HG03139 (cell line): ENCODE results near the gene AADAT.
"Not testable (repeated sequence)": the region's sequence is repeated elsewhere in the genome, so short reads cannot be mapped to it uniquely, and the experiment has no call there.

Experiments
- ATAC-seq: cut with Tn5 transposase; IDR thresholded peaks from one replicate; pipeline ENCODE4 v1.9.1; 2021; ENCODE audit not compliant: unreplicated experiment

The AADAT gene

DNA sequence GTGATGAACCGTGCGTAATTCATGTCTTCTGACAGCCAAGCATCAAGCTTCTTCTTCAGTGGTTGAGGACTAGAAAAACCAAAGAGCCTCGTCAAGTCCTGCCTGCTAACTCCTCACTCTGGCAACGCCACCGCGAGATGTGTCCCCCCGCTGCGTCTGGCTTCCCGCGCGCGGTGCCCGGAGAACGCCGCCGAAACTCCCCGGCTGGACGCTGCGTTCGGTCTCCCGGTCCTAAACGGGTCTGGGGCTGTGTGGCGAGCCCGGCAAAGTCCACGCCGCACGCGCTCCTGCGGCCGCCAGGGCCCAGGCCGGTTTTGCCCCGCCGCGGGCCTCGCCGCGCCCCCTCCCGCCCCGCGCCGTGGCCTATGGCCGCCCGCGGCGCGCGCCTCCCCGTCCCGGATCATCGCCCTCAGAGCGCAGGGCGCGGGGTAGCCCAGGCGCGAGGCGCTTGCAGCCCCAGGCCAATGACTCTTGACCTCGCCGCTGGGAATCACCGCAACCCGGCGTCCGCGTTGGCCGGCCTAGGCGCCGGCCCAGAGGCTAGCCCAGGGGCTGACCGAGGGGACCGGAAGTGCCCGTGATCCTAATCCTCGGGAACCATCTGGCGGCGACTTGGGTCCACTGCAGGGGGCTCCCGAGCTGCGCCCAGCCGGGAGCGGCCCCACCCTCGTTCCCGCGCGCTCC is at the start of gene AADAT:
Gene AADAT (minus strand): TSS at position 289 of the 684 bp plus-strand sequence. CDS start 266 bp downstream, at position 23.
- ATAC-seq, result peak; percentile 73

DNA sequence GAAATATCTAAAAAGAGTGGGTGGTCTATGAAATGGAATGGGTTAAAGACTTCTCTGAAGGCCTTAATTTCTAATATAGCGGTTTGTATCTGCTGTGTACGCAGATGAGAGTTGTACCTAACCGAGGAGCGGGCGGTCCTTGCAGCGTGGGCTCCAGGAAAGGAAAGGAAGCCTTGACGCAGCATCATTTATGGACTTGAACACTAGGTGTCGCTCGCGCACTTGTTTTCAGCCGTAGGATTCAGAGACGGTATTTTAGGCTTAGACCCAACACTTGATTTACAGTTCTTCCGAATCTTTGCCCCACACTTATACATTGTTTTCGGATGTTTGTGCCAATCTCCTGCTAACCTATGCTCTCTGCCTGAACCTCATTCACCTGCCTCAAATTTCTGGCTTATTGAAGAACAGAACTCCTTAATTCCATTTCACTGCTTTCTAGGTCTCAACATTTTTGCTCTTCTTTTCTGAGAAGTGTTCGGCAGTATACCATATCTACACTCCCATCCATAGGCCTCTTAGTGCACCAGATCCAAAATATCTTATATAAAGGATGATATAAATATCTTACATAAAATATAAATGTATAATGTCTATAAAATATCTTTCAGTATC is 48.9 kb upstream of the AADAT start:
- ATAC-seq, result peak; percentile 91

DNA sequence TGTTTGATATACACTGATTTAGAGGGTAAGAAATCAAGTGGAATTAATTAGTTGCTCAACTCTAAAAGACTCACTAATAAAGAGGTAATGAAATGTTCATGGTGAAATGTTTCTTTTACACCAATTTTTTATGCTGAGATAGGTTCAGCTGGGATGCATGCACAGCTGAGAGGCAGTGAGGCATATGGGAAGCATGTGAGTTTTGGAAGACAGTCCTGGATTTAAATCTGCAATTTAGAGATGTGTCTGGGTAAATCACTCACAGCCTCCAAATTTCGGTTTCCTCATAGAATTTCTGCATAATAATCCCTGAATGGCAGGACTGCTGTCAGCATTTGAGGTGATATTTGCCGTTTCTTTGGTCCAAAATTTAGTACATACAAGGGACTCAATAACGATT is 48.2 kb upstream of the AADAT start:
- no peak for ATAC-seq

DNA sequence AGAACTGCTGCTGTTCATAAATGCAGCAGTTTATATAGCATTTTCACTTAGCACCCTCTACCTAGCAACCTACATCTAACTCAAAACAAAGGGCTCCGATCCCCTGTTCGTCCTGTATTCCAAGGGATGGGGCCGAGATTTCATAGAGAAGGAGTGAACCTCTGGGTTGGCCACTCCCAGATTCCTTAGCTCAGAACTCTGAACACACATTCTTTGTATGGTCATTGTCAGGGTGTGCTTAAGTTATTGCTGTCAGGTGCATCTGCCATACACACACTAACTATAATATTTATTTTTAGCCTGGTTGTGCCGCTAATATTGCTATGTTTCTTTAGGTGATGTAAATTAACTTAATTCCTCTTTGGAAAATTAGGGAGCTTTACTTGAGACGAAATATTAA is 47.7 kb upstream of the AADAT start:
- ATAC-seq, result no peak

DNA sequence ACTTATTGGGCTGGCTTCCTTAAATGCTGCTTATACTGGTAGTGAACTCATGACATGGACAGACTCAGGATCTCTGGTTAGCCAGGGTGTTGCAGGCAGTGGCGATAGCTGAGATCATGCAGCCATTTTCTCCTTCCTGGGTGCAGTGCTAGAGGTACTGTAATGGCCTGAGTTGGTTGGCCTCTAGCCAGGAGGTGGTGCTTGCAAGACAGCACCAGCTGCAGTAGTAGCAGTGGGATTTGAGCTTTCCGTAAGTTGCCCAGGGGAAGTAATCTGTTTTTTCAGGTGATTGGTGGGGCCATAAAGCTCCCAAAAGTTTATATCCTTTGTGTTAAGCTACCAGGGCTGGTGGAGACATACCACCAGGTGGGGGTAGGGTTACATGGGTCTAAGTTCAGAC is 45.1 kb upstream of the AADAT start:
- no peak for ATAC-seq

DNA sequence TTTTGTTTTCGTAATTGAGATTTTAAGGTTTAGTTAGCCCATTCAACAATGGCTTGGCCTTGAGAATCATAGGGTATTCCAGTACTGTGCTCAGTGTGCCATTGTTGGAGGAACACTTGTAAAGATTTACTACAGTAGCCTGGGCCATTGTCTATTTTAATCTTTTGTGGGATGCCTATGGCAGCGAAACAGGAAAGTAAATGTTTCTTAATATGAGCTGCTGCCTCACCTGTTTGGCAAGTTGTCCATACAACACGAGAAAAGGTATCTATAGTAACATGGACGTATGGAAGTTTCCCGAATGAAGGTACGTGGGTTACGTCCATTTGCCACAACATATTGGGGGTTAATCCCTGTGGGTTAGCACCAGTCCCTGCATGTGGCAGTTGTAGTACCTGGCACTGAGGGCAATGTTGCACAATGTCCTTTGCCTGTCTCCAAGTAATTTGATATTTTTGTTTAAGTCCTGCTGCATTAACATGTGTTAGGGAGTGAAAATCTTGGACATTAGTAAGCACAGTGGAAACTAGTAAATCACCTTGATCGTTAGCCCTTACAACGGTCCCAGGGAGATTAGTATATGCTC is 38.6 kb upstream of the AADAT start:
- no peak for ATAC-seq

DNA sequence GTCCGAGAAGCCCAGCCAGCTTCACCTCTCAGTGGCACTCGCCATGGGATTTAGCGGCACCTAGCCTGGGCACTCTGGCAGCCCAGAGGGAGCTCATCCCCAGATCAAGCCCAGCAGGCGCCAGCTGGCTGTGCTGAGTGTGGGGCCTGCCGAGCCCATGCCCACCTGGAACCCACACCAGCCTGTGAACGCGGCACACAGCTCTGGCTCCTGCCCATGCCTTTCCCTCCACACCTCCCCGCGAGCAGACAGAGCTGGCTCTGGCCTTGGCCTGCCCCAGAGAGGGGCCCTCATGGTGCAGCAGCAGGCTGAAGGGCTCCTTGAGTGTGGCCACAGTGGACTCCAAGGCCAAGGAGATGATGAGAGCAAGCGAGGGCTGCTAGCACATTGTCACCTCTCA is 38.0 kb upstream of the AADAT start:
- ATAC-seq, result no peak

DNA sequence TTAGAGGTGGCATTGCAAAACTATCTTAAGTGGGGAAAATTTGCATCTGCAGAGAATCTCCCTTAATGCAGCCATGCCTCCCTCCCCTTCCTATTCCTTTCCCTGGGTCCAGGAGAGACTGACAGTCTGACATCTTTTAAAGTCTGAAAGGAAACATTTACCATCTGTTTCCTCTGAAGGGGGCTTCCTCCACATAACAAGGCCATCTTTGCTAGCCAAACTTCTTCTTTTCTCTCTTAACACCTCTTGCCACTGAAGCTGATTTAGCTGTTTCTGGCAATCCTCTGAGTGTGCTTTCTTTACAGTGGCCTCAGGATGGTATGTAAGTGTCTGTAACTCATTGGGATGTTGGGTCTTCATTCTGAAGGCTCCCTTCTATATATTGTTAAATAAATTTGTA is 34.6 kb upstream of the AADAT start:
- no peak for ATAC-seq

DNA sequence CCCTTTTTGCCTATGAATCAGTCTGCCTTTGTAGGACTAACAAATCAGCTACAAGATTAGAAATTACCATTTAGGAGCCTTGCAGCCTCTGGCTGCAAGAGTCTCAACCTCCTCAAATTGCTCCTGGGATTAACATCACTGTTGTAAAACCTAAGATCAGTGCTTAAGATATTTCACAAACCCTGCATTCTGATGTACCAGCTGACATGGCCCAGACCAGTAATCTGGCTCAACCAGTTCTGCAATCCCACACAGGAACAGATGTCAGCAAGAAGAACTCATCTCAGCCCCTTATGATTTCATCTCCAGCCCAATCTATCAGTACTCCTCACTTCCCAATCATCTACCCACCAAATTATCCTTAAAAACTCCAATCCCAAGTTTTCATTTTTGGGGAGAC is 32.5 kb upstream of the AADAT start:
- no peak for ATAC-seq

DNA sequence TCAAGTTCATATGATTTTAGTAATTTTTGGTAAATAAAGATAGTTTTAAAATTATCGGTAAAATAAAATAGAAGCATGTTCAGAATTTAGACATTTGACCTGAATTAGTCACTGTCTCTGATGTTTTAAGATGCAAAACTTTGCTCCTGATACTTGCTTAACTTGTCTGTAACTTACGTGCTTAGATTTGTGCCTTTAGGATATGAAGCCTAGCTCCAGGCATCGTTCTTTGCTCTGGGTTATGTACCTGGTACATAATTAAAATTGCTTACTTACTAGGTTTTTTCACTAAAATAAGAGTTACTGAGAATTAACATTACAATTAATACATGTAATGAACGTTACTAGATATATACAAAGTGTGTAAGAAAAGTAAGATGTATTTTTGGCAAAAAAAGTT is 24.9 kb upstream of the AADAT start:
- no peak for ATAC-seq

DNA sequence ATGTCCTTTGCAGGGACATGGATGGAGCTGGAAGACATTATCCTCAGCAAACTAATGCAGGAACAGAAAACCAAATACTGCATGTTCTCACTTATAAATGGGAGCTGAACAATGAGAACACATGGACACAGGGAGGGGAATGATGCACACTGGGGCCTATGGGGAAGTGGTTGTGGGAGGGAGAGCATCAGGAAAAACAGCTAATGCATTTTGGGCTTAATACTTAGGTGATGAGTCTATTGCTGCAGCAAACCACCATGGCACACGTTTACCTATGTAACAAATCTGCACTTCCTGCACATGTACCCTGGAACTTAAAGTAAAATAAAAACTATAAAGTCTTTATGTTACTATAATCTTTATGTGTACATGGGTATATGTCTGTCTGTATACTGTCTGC is 24.4 kb upstream of the AADAT start:
- ATAC-seq, result not testable (repeated sequence)

DNA sequence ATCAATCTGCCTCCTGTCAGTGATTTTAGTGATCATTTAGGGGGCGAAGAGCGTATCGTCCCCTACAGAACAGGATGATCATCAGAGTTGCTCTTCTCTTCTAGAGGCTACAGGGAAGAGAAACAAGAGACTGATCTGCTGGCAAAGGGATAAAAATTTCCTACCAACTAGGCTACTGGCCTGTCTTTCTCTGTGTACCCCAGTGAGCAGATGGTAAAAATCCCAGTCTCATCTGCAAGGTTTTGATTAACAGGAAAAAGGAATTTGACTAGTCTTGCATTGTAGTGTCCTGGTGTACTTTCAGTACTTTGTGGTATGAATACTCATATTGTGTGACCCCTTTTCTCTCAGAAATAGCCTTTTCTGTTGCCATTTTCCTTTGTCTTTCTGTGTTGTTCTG is 21.8 kb upstream of the AADAT start:
- no peak for ATAC-seq

DNA sequence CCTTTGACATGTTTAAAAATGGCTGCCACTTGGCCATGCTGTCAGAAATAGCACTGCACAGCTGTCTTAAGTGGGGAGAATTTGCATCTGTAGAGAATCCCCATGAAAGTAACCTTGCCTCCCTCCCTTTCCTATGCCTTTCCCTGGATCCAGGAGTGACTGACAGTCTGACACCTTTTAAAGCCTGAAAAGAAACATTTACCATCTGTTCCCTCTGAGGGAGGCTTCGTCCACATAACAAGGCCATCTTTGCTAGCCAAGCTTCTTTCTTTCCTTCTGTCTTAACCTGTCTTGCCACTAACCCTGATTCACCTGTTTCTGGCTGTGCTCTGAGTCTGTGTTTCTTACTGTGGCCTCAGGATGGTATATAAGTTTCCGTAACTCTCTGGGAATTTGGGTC is 21.3 kb upstream of the AADAT start:
- no peak for ATAC-seq

DNA sequence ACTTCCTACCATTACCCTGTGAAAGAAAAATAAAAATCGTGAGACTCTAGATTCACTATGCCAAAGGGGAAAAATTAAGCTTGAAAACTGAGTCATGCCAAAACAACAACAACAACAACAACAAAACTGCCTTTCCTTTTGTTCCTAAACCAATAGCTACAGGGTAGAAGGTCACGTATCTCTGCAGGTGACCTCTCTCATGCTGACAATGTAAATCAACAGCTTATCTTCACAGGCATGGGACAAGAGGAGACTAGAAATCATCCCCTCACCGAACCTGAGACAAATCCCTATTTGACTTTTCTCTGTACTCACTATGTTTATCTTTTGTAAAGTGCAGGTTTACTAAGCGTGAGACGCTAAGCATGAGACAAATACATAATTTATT is 20.5 kb upstream of the AADAT start:
- ATAC-seq, result no peak

DNA sequence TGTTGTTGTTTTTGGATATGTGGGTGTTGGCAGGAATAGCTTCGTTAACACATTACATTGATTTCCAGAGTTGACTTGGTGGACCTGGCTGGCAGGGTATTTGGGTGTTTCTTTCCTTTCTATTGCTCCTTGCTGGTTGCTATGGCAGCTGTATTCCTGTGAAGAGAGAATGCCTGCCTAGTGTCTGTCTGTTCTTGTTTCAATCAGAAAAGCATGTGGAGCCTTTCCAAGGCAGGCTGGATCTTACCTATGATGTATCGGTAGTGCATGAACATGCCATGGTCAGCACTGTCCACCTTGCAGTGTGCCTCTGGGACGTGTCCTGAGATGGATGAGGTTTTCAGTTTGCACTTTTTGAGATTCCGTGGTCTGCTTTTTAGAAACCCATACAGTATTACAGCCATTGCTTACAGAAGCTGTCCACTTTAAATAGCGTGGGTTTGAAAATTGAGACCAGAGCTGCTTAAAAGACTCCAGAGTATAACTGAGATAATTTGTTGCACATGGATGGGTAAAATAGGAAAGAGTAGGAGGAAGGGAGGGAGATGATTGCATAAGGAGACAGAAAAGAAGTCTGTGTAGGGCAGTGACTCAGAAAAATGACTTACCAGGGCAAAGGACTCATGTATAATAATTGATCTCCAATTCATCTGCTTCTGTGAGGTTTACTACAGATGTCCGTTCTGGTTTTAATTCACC is 20.0 kb upstream of the AADAT start:
- no peak for ATAC-seq

DNA sequence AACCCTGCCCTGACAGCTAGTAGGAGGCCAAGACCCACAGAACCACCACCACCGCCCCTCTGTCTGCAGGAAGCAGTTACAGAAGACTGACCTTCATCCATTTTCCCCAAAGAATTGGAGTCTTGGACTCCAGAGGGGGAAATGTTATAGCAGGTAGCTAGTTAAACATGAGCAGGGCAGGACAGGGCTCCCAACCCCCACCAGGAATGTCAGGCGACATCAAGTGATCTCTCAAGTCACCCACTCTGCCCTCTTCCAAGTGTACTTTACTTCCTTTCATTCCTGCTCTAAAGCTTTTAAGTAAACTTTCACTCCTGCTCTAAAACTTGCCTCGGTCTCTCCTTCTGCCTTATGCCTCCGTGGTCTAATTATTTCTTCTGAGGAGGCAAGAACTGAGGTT is 17.1 kb upstream of the AADAT start:
- ATAC-seq, result no peak

DNA sequence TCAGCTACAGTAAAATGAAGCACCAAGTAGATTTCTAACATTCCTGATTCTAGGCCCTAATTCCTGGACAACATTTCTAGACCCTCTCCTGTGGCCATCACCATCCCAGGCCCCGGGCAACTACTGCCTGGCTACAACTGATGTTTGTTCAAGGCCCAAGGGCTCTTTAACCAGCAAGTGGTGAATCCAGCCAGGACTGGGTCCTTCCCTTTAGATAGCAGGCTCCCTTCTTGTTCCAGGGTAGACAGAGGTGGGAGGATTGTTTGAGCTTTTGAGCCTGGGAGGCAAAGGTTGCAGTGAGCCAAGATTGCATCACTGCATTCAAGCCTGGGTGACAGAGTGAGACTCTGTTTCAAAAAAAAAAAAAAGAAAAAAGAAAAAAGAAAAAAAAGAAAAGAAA is 12.7 kb upstream of the AADAT start:
- no peak for ATAC-seq

DNA sequence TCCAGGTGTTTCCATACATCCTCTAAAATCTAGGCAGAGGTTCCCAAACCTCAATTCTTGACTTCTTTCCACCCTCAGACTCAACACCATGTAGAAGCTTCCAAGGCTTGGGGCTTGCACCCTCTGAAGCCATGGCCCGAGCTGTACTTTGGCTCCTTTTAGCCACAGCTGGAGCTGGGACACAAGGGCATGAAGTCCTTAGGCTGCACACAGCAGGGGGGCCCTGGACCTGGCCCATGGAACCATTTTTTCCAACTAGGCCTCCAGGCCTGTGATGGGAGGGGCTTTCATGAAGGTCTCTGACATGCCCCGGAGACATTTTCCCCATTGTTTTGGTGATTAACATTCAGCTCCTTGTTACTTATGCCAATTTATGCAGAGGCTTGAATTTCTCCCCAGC is 8.4 kb upstream of the AADAT start:
- not testable (repeated sequence) for ATAC-seq

DNA sequence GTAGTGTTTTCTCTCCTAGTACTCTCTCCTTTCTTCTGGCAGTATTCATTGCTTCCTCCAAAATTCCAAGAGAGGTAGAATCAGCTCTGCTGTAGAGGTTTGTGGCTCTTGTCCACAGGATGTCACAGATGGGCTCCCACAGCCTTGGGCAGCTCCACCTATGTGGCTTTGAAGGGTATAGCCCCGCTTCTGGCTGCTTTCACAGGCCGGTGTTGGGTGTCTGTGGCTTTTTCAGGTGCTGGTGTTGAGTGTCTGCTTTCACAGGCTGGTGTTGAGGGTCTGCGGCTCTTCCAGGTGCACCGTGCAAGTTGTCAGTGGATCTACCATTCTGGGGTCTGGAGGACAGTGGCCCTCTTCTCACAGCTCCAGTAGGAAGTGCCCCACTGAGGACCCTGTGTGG is 7.9 kb upstream of the AADAT start:
- ATAC-seq, result no peak

DNA sequence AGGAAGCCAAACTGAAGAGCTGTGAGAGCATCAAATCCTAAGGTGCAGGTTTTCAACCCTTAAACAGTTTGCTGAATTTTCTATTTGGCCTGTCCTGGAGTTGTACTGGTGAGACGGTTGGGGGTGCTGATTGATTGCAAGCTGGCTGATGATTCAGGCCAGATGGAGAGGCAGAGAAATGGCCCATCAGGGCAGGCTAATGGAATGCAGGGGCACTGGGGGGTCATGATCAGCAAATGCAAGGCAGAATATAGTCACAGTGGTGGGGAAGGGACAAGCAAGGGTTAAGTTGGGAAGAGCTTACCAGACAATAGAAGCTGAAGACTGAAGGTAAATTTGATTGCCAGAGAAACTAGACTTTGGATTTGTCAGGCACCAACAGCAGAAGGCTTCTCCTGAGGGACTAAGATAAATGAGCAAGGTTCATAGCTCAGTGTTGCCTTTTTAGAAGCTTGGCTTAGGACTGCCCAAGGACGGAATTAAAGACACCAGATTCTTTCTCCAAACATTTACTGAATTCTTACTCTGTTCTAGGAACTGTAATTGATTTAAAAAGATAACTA is 4.3 kb upstream of the AADAT start:
- no peak for ATAC-seq

DNA sequence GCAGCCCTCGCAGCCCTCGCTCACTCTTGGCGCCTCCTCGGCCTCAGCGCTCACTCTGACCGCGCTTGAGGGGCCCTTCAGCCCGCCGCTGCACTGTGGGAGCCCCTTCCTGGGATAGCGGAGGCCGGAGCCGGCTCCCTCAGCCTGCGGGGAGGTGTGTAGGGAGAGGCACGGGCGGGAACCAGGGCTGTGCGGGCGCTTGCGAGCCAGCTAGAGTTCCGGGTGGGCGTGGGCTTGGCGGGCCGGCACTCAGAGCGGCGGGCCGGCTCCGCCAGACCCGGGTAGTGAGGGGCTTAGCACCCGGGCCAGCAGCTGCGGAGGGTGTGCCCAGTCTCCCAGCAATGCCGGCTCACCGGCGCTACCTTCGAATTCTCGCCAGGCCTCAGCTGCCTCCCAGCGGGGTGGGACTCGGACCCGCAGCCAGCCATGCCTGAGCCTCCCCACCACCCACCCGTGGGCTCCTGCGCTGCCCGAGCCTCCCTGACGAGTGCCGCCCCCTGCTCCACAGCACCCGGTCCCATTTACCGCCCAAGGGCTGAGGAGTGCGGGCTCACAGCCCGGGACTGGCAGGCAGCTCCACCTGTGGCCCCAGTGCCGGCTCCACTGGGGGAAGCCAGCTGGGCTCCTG is 1.4 kb upstream of the AADAT start:
- ATAC-seq, result no peak
